ENCODE measurements around the gene SH3TC2. TPM values are rescaled to one million over a fixed set of nuclear protein-coding genes. Genes with fewer than 3 reads are reported as not detected.

Gene SH3TC2
- total and polyA plus RNA-seq, 12 donors, result 0.14 to 1.2 (median 0.46) TPM

GRCh38 chr5:148974642-148975327, 88.1 kb downstream of the SH3TC2 start:
- WGBS, 4 donors, result 62 to 71% (median 66%) methylated on average over 6 of the region's 6 CpGs
- DNase-seq, result no peak
- H3K27ac ChIP-seq, result no peak overlapping the region
- H3K9me3 ChIP-seq (replicated peaks in 1 of 3), result no peaks in the 10 kb centered on the region
- no peaks in the 10 kb centered on the region for H3K36me3 ChIP-seq (replicated peaks in 1 of 2)
- H3K4me3 ChIP-seq, result no peak overlapping the region
- intact Hi-C loops (cut with DNase I), result no loop called here
- H3K4me1 ChIP-seq (replicated peaks in 1 of 2), result no peaks in the 10 kb centered on the region
- H3K27me3 ChIP-seq, result no peaks in the 10 kb centered on the region
- no peak for TF ChIP-seq CTCF (IDR thresholded peaks at IDR 0.05)
- TF ChIP-seq POLR2A (IDR thresholded peaks at IDR 0.05), result no peak

GRCh38 chr5:148973455-148973854, 89.4 kb downstream of the SH3TC2 start:
- peak overlapping the region in 2 of 5 donors; percentile 28 to 79 for H3K27ac ChIP-seq
- no peak for DNase-seq
- no peaks in the 10 kb centered on the region for H3K4me1 ChIP-seq (replicated peaks in 1 of 2)
- no peak for TF ChIP-seq POLR2A (IDR thresholded peaks at IDR 0.05)
- no peak for TF ChIP-seq CTCF (IDR thresholded peaks at IDR 0.05)
- H3K4me3 ChIP-seq, result no peak overlapping the region
- no peaks in the 10 kb centered on the region for H3K27me3 ChIP-seq
- WGBS, 4 donors, result 71 to 88% (median 78%) methylated on average over 2 of the region's 2 CpGs
- H3K9me3 ChIP-seq (replicated peaks in 1 of 3), result no peaks in the 10 kb centered on the region
- intact Hi-C loops (cut with DNase I), result no loop called here
- H3K36me3 ChIP-seq (replicated peaks in 1 of 2), result no peaks in the 10 kb centered on the region

GRCh38 chr5:148972974-148973374, 89.9 kb downstream of the SH3TC2 start:
- Histone ChIP-seq H3K4me3 (no peak overlapping the region), H3K9me3 (replicated peaks in 1 of 3) (no peaks in the 10 kb centered on the region), H3K36me3 (replicated peaks in 1 of 2) (no peaks in the 10 kb centered on the region), H3K4me1 (replicated peaks in 1 of 2) (no peaks in the 10 kb centered on the region), H3K27ac (peak overlapping the region in 2 of 5 donors; percentile 28 to 79), H3K27me3 (no peaks in the 10 kb centered on the region)
- intact Hi-C loops (cut with DNase I), result no loop called here
- peak in 6 of 7 donors; percentile 25 to 68 (median 39) for DNase-seq
- WGBS, 4 donors, result 48 to 56% (median 52%) methylated on average over 7 of the region's 7 CpGs
- TF ChIP-seq CTCF (IDR thresholded peaks at IDR 0.05) (no peak), POLR2A (IDR thresholded peaks at IDR 0.05) (no peak)

- WGBS, 4 donors, result 87 to 92% (median 87%) methylated on average over 4 of the region's 4 CpGs
- Histone ChIP-seq H3K9me3 (replicated peaks in 1 of 3) (no peaks in the 10 kb centered on the region), H3K27me3 (no peaks in the 10 kb centered on the region), H3K4me1 (replicated peaks in 1 of 2) (no peaks in the 10 kb centered on the region), H3K36me3 (replicated peaks in 1 of 2) (no peaks in the 10 kb centered on the region), H3K27ac (peak overlapping the region in 2 of 5 donors; percentile 28 to 79), H3K4me3 (no peak overlapping the region)
- intact Hi-C loops (cut with DNase I), result no loop called here
- no peak for TF ChIP-seq CTCF (IDR thresholded peaks at IDR 0.05)
- no peak for TF ChIP-seq POLR2A (IDR thresholded peaks at IDR 0.05)
- no peak for DNase-seq
Measured at GRCh38 chr5:148972396-148972795, 90.5 kb downstream of the SH3TC2 start.
